Aorta (tissue), 5 donors: ENCODE measurements around the gene SIVA1. TPM values are rescaled to one million over a fixed set of nuclear protein-coding genes. Genes with fewer than 3 reads are reported as not detected.
A peak's percentile ranks its signal among the peaks of the same experiment; 100 is the strongest.

Experiments used
- ATAC-seq: fragments of 200-7000 bp; cut with Tn5 transposase; one replicate; pipeline ENCODE4 v1.9.1; 2022; ENCODE audit warnings: moderate library complexity; ENCODE audit not compliant: low FRiP score
- DNase-seq, 2 donors: peaks; one replicate each; pipeline ENCODE4 v3.0.0-alpha.2; 2020
- H3K27ac ChIP-seq, 2 donors: one replicate each; pipeline ENCODE4 v1.5.1; 2013; ENCODE audit warnings: low read length in 2 of 2, mild to moderate bottlenecking in 2 of 2, moderate library complexity in 2 of 2, control low read depth in 1 of 2, inconsistent platforms in 1 of 2, low read depth in 1 of 2
- H3K27me3 ChIP-seq, 2 donors: one replicate each; pipeline ENCODE4 v1.6.1; 2013; ENCODE audit warnings: control low read depth in 1 of 2, low read length in 1 of 2, mild to moderate bottlenecking in 1 of 2, moderate library complexity in 1 of 2; ENCODE audit not compliant: insufficient read depth in 2 of 2, control insufficient read depth in 1 of 2
- H3K36me3 ChIP-seq, 2 donors: one replicate each; pipeline ENCODE4 v1.6.1; 2013; ENCODE audit warnings: control low read depth in 1 of 2, low read length in 1 of 2, mild to moderate bottlenecking in 1 of 2; ENCODE audit not compliant: insufficient read depth in 2 of 2, control insufficient read depth in 1 of 2
- H3K4me1 ChIP-seq, 2 donors: one replicate each; pipeline ENCODE4 v1.6.1; 2013; ENCODE audit warnings: low read length in 2 of 2, control low read depth in 1 of 2, mild to moderate bottlenecking in 1 of 2, moderate library complexity in 1 of 2; ENCODE audit not compliant: insufficient read depth in 2 of 2, control insufficient read depth in 1 of 2
- H3K4me3 ChIP-seq, 2 donors: one replicate each; pipeline ENCODE4 v1.5.1; 2013; ENCODE audit warnings: low read length in 2 of 2, control low read depth in 1 of 2, mild to moderate bottlenecking in 1 of 2
- H3K9me3 ChIP-seq: one replicate; pipeline ENCODE4 v1.6.1; 2013; ENCODE audit warnings: mild to moderate bottlenecking, low read length; ENCODE audit not compliant: control insufficient read depth
- WGBS, 2 donors: extraction: QIAGEN DNeasy Blood & Tissue Kit; methylation state at CpG; one replicate each; pipeline ENCODE4 v1.1.7; 2013; 5-methylcytosine and 5-hydroxymethylcytosine counted together
- intact Hi-C, 2 donors: fragments of 100-400 bp; cut with DNase I; formaldehyde crosslinking; loops; one replicate each; pipeline versions ENCODE4 v1.14.2 to v1.15.0; 2022
- polyA plus RNA-seq, 2 donors: library from polyadenylated mRNA; stranded (reverse); fragments of 200-250 nt; gene quantifications; one replicate each; pipeline ENCODE4 v1.2.3, GENCODE V29; 2013
- total RNA-seq, 2 donors: library from RNA; stranded (reverse); fragmentation: NEBNext Ultra II Directional; extraction: Animal tissue kit (Norgen Biotek cat#: 25700); gene quantifications; one replicate each; pipeline ENCODE4 v1.2.1, GENCODE V29; 2021
- donor health status: healthy with polysubstance abuse.
- donor health status: Bipolar disorder and iron deficiency.
- donor health status: DM: no; HTN: no; CAD: no.
- donor health status: DM: no; HTN: no; CAD: no.
- donor health status: DM: yes; HTN: yes; CAD: no.

The SIVA1 gene
- total and polyA plus RNA-seq, 4 donors, result 74.3 to 241 (median 151) TPM

- Histone ChIP-seq H3K27ac (no peak overlapping the region), H3K4me1 (no peaks in the 10 kb centered on the region), H3K4me3 (no peak overlapping the region), H3K36me3 (no peaks in the 10 kb centered on the region), H3K9me3 (no peaks in the 10 kb centered on the region), H3K27me3 (no peaks in the 10 kb centered on the region)
- DNase-seq (no peak), ATAC-seq (no peak)
- intact Hi-C loops, result no loop called here
- 91 to 92% methylated on average over 18 of the region's 18 CpGs for WGBS, 2 donors
These were observed 14.4 kb upstream of the SIVA1 start for GRCh38 chr14:104738375-104739019.

GRCh38 chr14:104739026-104739425 lies 13.9 kb upstream of the SIVA1 start:
- H3K36me3 ChIP-seq, result no peaks in the 10 kb centered on the region

GRCh38 chr14:104739546-104740516 lies 13.1 kb upstream of the SIVA1 start:
- no peak overlapping the region for H3K4me3 ChIP-seq
- 90% methylated on average over 29 of the region's 29 CpGs for WGBS, 2 donors
- no peak overlapping the region for H3K27ac ChIP-seq
- no peaks in the 10 kb centered on the region for H3K4me1 ChIP-seq
- H3K27me3 ChIP-seq, result no peaks in the 10 kb centered on the region
- DNase-seq (no peak), ATAC-seq (no peak)
- H3K9me3 ChIP-seq, result no peaks in the 10 kb centered on the region
- intact Hi-C loops, result no loop called here
- H3K36me3 ChIP-seq, result no peaks in the 10 kb centered on the region

More at GRCh38 chr14:104739026-104739425, 13.9 kb upstream of the SIVA1 start:
- no peak for ATAC-seq
- Histone ChIP-seq H3K4me1 (no peaks in the 10 kb centered on the region), H3K27ac (no peak overlapping the region), H3K9me3 (no peaks in the 10 kb centered on the region), H3K4me3 (no peak overlapping the region), H3K27me3 (no peaks in the 10 kb centered on the region)
- 92 to 95% methylated on average over 17 of the region's 17 CpGs for WGBS, 2 donors
- intact Hi-C loops, result no loop called here
- DNase-seq, result no peak

- intact Hi-C loops, result no loop called here
These were observed 11.7 kb upstream of the SIVA1 start for GRCh38 chr14:104741108-104741802.

GRCh38 chr14:104741803-104742251 lies 11.1 kb upstream of the SIVA1 start:
- WGBS, 2 donors, result 89 to 92% methylated on average over 23 of the region's 23 CpGs
- Histone ChIP-seq H3K36me3 (no peaks in the 10 kb centered on the region), H3K9me3 (no peaks in the 10 kb centered on the region), H3K4me1 (no peaks in the 10 kb centered on the region), H3K27ac (no peak overlapping the region), H3K27me3 (no peaks in the 10 kb centered on the region), H3K4me3 (no peak overlapping the region)
- intact Hi-C loops, result no loop called here
- peak in 1 of 2 donors; percentile 45 for DNase-seq
- no peak for ATAC-seq

More at GRCh38 chr14:104741108-104741802, 11.7 kb upstream of the SIVA1 start:
- ATAC-seq (no peak), DNase-seq (peak in 1 of 2 donors; percentile 45)
- no peak overlapping the region for H3K27ac ChIP-seq
- no peaks in the 10 kb centered on the region for H3K36me3 ChIP-seq
- no peaks in the 10 kb centered on the region for H3K4me1 ChIP-seq
- 89 to 92% methylated on average over 26 to 29 of the region's 29 CpGs for WGBS, 2 donors
- no peaks in the 10 kb centered on the region for H3K27me3 ChIP-seq
- no peak overlapping the region for H3K4me3 ChIP-seq
- H3K9me3 ChIP-seq, result no peaks in the 10 kb centered on the region

GRCh38 chr14:104742586-104743455 lies 10.1 kb upstream of the SIVA1 start:
- intact Hi-C loops, result no loop called here
- 92 to 94% methylated on average over 32 of the region's 32 CpGs for WGBS, 2 donors
- peak in 1 of 2 donors; percentile 43 for DNase-seq
- H3K4me1 ChIP-seq, result no peaks in the 10 kb centered on the region
- no peak overlapping the region for H3K27ac ChIP-seq
- H3K9me3 ChIP-seq, result no peaks in the 10 kb centered on the region
- ATAC-seq, result no peak
- no peak overlapping the region for H3K4me3 ChIP-seq
- H3K36me3 ChIP-seq, result no peaks in the 10 kb centered on the region
- H3K27me3 ChIP-seq, result no peaks in the 10 kb centered on the region

GRCh38 chr14:104743461-104744380 lies 9.2 kb upstream of the SIVA1 start:
- DNase-seq (no peak), ATAC-seq (no peak)
- H3K27me3 ChIP-seq, result no peaks in the 10 kb centered on the region
- H3K36me3 ChIP-seq, result no peaks in the 10 kb centered on the region
- intact Hi-C loops, result no loop called here
- no peak overlapping the region for H3K27ac ChIP-seq
- no peak overlapping the region for H3K4me3 ChIP-seq
- 85 to 89% methylated on average over 28 of the region's 28 CpGs for WGBS, 2 donors
- H3K4me1 ChIP-seq, result no peaks in the 10 kb centered on the region
- no peaks in the 10 kb centered on the region for H3K9me3 ChIP-seq
